ENCODE measurements around the gene SAMD4B.

The SAMD4B gene

GRCh38 chr19:39397360-39398296 is 55.4 kb downstream of the SAMD4B start:
- DNase-seq = peak; percentile 95

GRCh38 chr19:39398297-39398864 is 56.2 kb downstream of the SAMD4B start:
- DNase-seq = no peak

GRCh38 chr19:39399668-39400050 is 57.4 kb downstream of the SAMD4B start:
- no peak for DNase-seq

- DNase-seq = no peak
Observed at GRCh38 chr19:39400061-39400460, 57.8 kb downstream of the SAMD4B start.

- no peak for DNase-seq
Observed at GRCh38 chr19:39401070-39401548, 58.9 kb downstream of the SAMD4B start.

GRCh38 chr19:39401549-39402345 is 59.5 kb downstream of the SAMD4B start:
- peak; percentile 56 for DNase-seq

GRCh38 chr19:39402346-39403300 is 60.4 kb downstream of the SAMD4B start:
- peak; percentile 79 for DNase-seq

GRCh38 chr19:39403331-39404312 is 61.4 kb downstream of the SAMD4B start:
- peak; percentile 95 for DNase-seq

- DNase-seq = no peak
Observed at GRCh38 chr19:39405261-39405957, 63.2 kb downstream of the SAMD4B start.

GRCh38 chr19:39405958-39406655 is 63.9 kb downstream of the SAMD4B start:
- DNase-seq = peak; percentile 87

GRCh38 chr19:39406656-39407409 is 64.6 kb downstream of the SAMD4B start, which contains the start of gene ZFP36:
Gene ZFP36 (plus strand): TSS chr19:39406847. CDS start chr19:39406905, 58 bp downstream.
- peak; percentile 86 for DNase-seq

GRCh38 chr19:39407410-39407659 is 65.1 kb downstream of the SAMD4B start:
- DNase-seq = no peak

GRCh38 chr19:39407660-39408391 is 65.6 kb downstream of the SAMD4B start:
- no peak for DNase-seq

- DNase-seq = no peak
Observed at GRCh38 chr19:39408392-39409207, 66.4 kb downstream of the SAMD4B start.

GRCh38 chr19:39409208-39410016 is 67.2 kb downstream of the SAMD4B start:
- peak; percentile 75 for DNase-seq

Data from activated T-cell treated with anti-CD3 and anti-CD28 coated beads for 4 hours (primary cell).